GM19397 (cell line): Measurements from ENCODE around the gene GSTO1.

ENCODE experiments used
- ATAC-seq: cut with Tn5 transposase; IDR thresholded peaks from one replicate; pipeline ENCODE4 v1.9.1; 2021; ENCODE audit warnings: mild to moderate bottlenecking, moderate library complexity; ENCODE audit not compliant: unreplicated experiment

Gene GSTO1

GRCh38 chr10:104274762-104275721, 20.4 kb downstream of the GSTO1 start:
- peak; percentile 69 for ATAC-seq

- no peak for ATAC-seq
Measured at GRCh38 chr10:104276192-104276591, 21.5 kb downstream of the GSTO1 start.

- no peak for ATAC-seq
Measured at GRCh38 chr10:104277785-104278184, 23.1 kb downstream of the GSTO1 start.

GRCh38 chr10:104279550-104280259, 25.0 kb downstream of the GSTO1 start:
- no peak for ATAC-seq

GRCh38 chr10:104281694-104282093, 27.0 kb downstream of the GSTO1 start:
- ATAC-seq: no peak

- no peak for ATAC-seq
Measured at GRCh38 chr10:104284846-104285245, 30.2 kb downstream of the GSTO1 start.

- no peak for ATAC-seq
Measured at GRCh38 chr10:104286939-104287338, 32.2 kb downstream of the GSTO1 start.

- no peak for ATAC-seq
Measured at GRCh38 chr10:104288355-104288754, 33.7 kb downstream of the GSTO1 start.

GRCh38 chr10:104291439-104291951, 36.8 kb downstream of the GSTO1 start:
- peak; percentile 96 for ATAC-seq

- no peak for ATAC-seq
Measured at GRCh38 chr10:104293011-104293410, 38.3 kb downstream of the GSTO1 start.

GRCh38 chr10:104293781-104294321, 39.2 kb downstream of the GSTO1 start:
- no peak for ATAC-seq

GRCh38 chr10:104296687-104297436, 42.2 kb downstream of the GSTO1 start:
- ATAC-seq: no peak

GRCh38 chr10:104297697-104298660, 43.3 kb downstream of the GSTO1 start:
- ATAC-seq: no peak

GRCh38 chr10:104299031-104299904, 44.6 kb downstream of the GSTO1 start:
- no peak for ATAC-seq

GRCh38 chr10:104300002-104300735, 45.5 kb downstream of the GSTO1 start:
- no peak for ATAC-seq

GRCh38 chr10:104300736-104301292, 46.1 kb downstream of the GSTO1 start:
- no peak for ATAC-seq

GRCh38 chr10:104301907-104302690, 47.4 kb downstream of the GSTO1 start:
- ATAC-seq: no peak
